OCI-LY1 (cell line): ENCODE data around the gene C12orf43.

Experiments
- H2AFZ ChIP-seq: fragments of 200-600 bp; sonication (generic), shearing (Covaris generic); 2 replicates; pipeline ENCODE4 v1.6.0; 2014; ENCODE audit warnings: antibody characterized with exemption, mild to moderate bottlenecking, low read length
- H3F3A ChIP-seq: fragments of 200-600 bp; sonication (generic), shearing (Covaris generic); 2 replicates; pipeline ENCODE4 v1.6.0; 2014; ENCODE audit warnings: mild to moderate bottlenecking, antibody characterized with exemption, low read length, moderate library complexity; ENCODE audit not compliant: insufficient read depth
- H3K27ac ChIP-seq: fragments of 200-600 bp; sonication (generic); 2 replicates; pipeline ENCODE4 v1.5.1; 2014; ENCODE audit warnings: low read length, mixed run types, mild to moderate bottlenecking, low read depth; ENCODE audit not compliant: poor library complexity, severe bottlenecking
- H3K27me3 ChIP-seq: fragments of 200-600 bp; sonication (generic); 2 replicates; pipeline ENCODE4 v1.6.0; 2014; ENCODE audit warnings: antibody characterized with exemption, mild to moderate bottlenecking, low read length, moderate library complexity; ENCODE audit not compliant: insufficient read depth
- H3K36me3 ChIP-seq: fragments of 200-600 bp; sonication (generic); 2 replicates; pipeline ENCODE4 v1.6.1; 2014; ENCODE audit warnings: mild to moderate bottlenecking, antibody characterized with exemption, low read length, moderate library complexity, mixed read lengths; ENCODE audit not compliant: insufficient read depth
- H3K4me1 ChIP-seq: fragments of 200-600 bp; sonication (generic); 2 replicates; pipeline ENCODE4 v1.5.1; 2014; ENCODE audit warnings: mild to moderate bottlenecking, low read length, moderate library complexity; ENCODE audit not compliant: insufficient read depth, severe bottlenecking
- H3K4me2 ChIP-seq: fragments of 200-600 bp; sonication (generic), shearing (Covaris generic); 2 replicates; pipeline ENCODE4 v1.6.1; 2014; ENCODE audit warnings: low read length
- H3K4me3 ChIP-seq: fragments of 200-600 bp; sonication (generic); 2 replicates; pipeline ENCODE4 v1.5.1; 2014; ENCODE audit warnings: low read length, low read depth, mild to moderate bottlenecking, mixed read lengths; ENCODE audit not compliant: poor library complexity, severe bottlenecking
- H3K79me2 ChIP-seq: fragments of 200-600 bp; shearing (Covaris generic); 2 replicates; pipeline ENCODE4 v1.6.1; 2016; ENCODE audit warnings: mixed run types, low read length, mixed read lengths; ENCODE audit not compliant: insufficient read depth
- H3K9ac ChIP-seq: fragments of 200-600 bp; sonication (generic), shearing (Covaris generic); 2 replicates; pipeline ENCODE4 v1.6.1; 2014; ENCODE audit warnings: mild to moderate bottlenecking, low read length, mixed read lengths
- H3K9me2 ChIP-seq: fragments of 200-600 bp; sonication (generic), shearing (Covaris generic); 2 replicates; pipeline ENCODE4 v1.6.1; 2014; ENCODE audit warnings: low read depth, mild to moderate bottlenecking, low read length, mixed read lengths
- H3K9me3 ChIP-seq: fragments of 200-600 bp; shearing (Covaris generic); 2 replicates; pipeline ENCODE4 v1.6.1; 2014; ENCODE audit warnings: low read length, mixed read lengths
- H4K20me1 ChIP-seq: fragments of 200-600 bp; sonication (generic), shearing (Covaris generic); 2 replicates; pipeline ENCODE4 v1.6.0; 2016; ENCODE audit warnings: mild to moderate bottlenecking, low read length; ENCODE audit not compliant: insufficient read depth
- EZH2 ChIP-seq: fragments of 200-600 bp; sonication (generic), shearing (Covaris generic); IDR thresholded peaks from 2 replicates; pipeline ENCODE4 v1.8.0; 2017; ENCODE audit warnings: borderline replicate concordance, mixed run types, mild to moderate bottlenecking, antibody characterized with exemption, low read length, moderate library complexity, mixed read lengths
- TF ChIP-seq, protein P1 (sequence below): fragments of 200-600 bp; sonication (generic), shearing (Covaris generic); IDR thresholded peaks from 2 replicates; pipeline ENCODE4 v1.5.1; 2017; ENCODE audit warnings: mild to moderate bottlenecking, antibody characterized with exemption, low read length, moderate library complexity, mixed read lengths

C12orf43 gene

DNA sequence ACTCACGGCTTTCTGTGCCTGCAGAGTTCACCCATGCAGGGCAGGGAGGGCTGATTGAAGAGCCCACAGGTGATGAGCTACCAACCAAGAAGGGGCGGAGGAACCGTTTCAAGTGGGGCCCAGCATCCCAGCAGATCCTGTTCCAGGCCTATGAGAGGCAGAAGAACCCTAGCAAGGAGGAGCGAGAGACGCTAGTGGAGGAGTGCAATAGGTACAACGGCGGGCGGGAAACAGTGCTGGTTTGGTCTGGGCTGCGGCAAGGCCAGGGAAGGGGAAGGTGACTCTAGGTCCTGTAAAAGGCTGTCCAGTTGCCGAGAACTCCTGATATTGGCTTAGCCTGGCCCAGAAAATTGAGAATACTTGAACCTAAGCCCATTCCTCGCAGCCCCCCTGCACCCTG, 22.8 kb downstream of the C12orf43 start:
- Histone ChIP-seq H3K9me2 (no peaks in the 10 kb centered on the region), H3K4me1 (no peaks in the 10 kb centered on the region), H3K27me3 (no peaks in the 10 kb centered on the region; the same call in 1 of the 2 replicates), H3K79me2 (no peaks in the 10 kb centered on the region), H2AFZ (no peak overlapping the region), H3K4me2 (no peak overlapping the region), H4K20me1 (no peaks in the 10 kb centered on the region), H3F3A (no peaks in the 10 kb centered on the region), H3K9ac (no peak overlapping the region), H3K9me3 (no peaks in the 10 kb centered on the region), H3K4me3 (no peak overlapping the region), H3K27ac (no peak overlapping the region), H3K36me3 (no peaks in the 10 kb centered on the region)
- no peak for TF ChIP-seq EZH2
- TF ChIP-seq, protein P1, sequence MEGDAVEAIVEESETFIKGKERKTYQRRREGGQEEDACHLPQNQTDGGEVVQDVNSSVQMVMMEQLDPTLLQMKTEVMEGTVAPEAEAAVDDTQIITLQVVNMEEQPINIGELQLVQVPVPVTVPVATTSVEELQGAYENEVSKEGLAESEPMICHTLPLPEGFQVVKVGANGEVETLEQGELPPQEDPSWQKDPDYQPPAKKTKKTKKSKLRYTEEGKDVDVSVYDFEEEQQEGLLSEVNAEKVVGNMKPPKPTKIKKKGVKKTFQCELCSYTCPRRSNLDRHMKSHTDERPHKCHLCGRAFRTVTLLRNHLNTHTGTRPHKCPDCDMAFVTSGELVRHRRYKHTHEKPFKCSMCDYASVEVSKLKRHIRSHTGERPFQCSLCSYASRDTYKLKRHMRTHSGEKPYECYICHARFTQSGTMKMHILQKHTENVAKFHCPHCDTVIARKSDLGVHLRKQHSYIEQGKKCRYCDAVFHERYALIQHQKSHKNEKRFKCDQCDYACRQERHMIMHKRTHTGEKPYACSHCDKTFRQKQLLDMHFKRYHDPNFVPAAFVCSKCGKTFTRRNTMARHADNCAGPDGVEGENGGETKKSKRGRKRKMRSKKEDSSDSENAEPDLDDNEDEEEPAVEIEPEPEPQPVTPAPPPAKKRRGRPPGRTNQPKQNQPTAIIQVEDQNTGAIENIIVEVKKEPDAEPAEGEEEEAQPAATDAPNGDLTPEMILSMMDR, result no peak

DNA sequence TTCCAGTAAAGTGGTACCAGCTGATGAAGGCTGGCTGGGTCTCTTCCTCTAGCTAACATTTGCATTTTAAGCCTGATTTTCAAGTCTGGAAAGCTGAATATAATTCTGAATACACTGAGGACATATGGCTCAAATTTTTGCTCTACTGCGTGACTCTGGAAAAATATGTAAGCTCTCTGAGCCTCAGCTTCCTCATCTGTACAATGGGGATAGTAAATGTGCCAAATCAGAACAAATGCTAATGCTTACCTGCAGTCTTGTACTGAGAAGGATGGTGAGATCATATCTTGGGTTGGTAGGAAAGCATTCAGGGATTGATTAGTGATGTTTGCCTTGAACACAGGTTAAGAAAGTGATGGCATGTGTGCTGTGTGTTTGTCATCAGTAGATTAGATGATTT, 23.3 kb downstream of the C12orf43 start:
- H3K27me3 ChIP-seq, result no peaks in the 10 kb centered on the region; the same call in 1 of the 2 replicates
- H3K9ac ChIP-seq, result no peak overlapping the region
- no peak overlapping the region for H3K4me2 ChIP-seq
- no peak overlapping the region for H2AFZ ChIP-seq
- H3K4me3 ChIP-seq, result no peak overlapping the region
- H3K36me3 ChIP-seq, result no peaks in the 10 kb centered on the region
- H4K20me1 ChIP-seq, result no peaks in the 10 kb centered on the region
- H3K9me2 ChIP-seq, result no peaks in the 10 kb centered on the region
- no peaks in the 10 kb centered on the region for H3K9me3 ChIP-seq
- H3F3A ChIP-seq, result no peaks in the 10 kb centered on the region
- H3K79me2 ChIP-seq, result no peaks in the 10 kb centered on the region
- H3K4me1 ChIP-seq, result no peaks in the 10 kb centered on the region
- TF ChIP-seq, protein P1, result no peak
- no peak for TF ChIP-seq EZH2
- no peak overlapping the region for H3K27ac ChIP-seq

DNA sequence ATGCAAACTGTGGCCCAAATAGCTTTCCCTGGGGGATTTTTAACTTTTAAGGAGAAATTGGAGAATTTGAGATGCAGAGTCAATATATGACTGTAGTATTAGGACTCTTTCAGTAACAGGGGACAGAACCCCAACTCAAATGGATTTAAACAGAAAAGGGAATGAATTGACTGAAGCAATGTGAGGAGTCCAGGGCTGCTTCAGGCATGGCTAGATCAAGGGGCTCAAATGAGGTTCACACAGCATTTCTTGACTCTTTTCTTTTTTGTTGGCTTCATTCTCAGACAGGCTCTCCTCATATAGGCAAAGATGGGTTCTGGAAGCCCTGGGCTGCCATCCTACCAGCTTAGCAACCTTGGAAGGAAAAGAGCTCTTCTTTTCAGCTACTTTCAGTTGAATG, 24.3 kb downstream of the C12orf43 start:
- Histone ChIP-seq H3K9ac (no peak overlapping the region), H3K27me3 (no peaks in the 10 kb centered on the region; the same call in 1 of the 2 replicates), H3K4me3 (no peak overlapping the region), H3K79me2 (no peaks in the 10 kb centered on the region), H3K4me1 (no peaks in the 10 kb centered on the region), H3K27ac (no peak overlapping the region), H3K36me3 (no peaks in the 10 kb centered on the region), H2AFZ (no peak overlapping the region), H3K9me2 (no peaks in the 10 kb centered on the region), H4K20me1 (no peaks in the 10 kb centered on the region), H3K4me2 (no peak overlapping the region), H3K9me3 (no peaks in the 10 kb centered on the region), H3F3A (no peaks in the 10 kb centered on the region)
- no peak for TF ChIP-seq EZH2
- TF ChIP-seq, protein P1, result no peak
